GM21528 (cell line): Measurements from ENCODE around the gene SLC66A3.

ENCODE experiments used
- ATAC-seq: cut with Tn5 transposase; IDR thresholded peaks from one replicate; pipeline ENCODE4 v1.9.1; 2021; ENCODE audit warnings: mild to moderate bottlenecking, moderate library complexity; ENCODE audit not compliant: unreplicated experiment, low FRiP score

Gene SLC66A3

DNA sequence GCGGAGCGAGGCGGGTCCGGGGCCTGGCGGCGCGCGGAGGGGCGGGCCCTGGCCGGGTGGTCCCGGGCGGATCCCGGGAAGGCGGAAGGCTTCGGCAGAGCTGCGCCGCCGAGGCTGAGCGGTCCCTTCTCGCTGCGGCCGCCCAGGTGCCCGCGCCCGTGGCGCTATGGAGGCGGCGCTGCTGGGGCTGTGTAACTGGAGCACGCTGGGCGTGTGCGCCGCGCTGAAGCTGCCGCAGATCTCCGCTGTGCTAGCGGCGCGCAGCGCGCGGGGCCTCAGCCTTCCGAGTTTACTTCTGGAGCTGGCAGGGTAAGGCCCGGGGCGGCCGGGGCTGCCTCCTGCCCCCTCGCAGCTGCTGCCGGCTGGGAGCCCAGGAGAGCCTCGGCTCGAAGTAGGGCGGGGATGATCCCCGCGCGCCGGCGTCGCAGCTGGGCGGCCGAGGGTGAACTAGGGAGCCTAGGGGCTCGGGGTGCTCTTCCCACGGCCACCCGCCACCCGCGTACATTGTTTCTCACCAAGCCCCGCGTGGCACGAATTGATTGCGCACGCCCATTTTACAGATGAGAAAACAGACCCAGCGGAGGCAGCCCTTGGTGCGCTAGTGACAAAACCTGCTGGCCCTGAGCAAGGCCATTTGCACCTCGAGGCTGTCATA, at the start of gene SLC66A3:
Gene SLC66A3, plus strand, starts transcription at position 87 of the 655 bp plus-strand sequence. Its CDS starts 80 bp downstream, at position 167.
- peak; percentile 82 for ATAC-seq

DNA sequence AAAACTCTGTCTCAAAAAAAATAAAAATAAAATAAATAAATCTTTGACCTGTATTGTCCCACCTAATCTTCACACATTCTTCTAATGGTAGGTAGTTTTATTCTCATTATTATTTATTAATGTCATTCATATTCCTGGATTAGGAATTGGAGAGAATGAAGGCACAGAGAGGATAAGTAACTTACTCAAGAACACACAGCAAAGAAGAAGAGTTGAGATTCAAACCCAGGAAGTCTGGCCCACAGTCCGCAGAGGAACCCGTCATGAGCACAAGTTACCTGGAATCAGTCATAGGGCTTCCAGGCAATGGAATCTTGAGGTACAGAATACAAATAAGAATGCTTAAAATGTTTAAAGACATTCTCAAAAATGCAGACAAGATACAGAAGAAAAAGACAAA, 46.3 kb upstream of the SLC66A3 start:
- ATAC-seq, result no peak

DNA sequence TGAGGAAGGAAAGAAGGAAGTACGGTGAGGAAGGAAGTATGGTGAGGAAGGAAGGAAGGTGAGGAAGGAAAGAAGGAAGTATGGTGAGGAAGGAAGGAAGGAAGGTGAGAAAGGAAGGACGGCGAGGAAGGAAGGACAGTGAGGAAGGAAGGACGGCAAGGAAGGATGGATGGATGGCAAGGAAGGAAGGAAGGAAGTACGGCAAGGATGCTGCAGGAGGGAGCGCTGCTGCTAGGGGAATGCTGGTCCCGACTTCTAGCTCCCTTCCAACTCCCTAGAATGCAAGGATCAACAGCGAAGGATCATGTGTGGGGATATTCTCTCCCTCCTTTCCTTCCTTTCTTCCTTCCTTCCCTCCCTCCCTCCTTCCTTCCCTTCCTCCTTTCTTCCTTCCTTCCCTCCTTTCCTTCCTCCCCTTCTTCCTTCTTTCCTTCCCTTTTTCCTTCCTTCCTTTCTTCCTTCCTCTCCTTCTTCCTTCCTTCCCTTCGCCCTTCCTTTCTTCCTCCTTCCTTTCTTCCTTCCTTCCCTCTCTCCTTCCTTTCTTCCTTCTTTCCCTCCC, 42.3 kb upstream of the SLC66A3 start:
- ATAC-seq, result no peak

DNA sequence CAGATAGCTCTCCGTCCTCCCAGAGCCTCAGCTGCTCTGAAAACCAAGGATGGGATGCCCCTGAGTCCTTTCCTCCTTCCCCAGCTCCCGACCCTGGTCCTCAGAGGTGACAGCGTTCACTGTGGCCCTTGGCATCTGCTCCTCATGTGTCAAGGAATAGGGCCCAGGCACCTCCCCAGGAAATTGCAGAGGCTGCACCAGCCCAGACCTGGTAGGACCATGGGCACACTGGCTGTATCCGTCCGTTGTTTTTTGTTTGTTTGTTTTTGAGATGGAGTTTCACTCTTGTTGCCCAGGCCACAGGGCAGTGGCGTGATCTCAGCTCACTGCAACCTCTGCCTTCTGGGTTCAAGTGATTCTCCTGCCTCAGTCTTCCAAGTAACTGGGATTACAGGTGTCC, 37.5 kb upstream of the SLC66A3 start:
- no peak for ATAC-seq

DNA sequence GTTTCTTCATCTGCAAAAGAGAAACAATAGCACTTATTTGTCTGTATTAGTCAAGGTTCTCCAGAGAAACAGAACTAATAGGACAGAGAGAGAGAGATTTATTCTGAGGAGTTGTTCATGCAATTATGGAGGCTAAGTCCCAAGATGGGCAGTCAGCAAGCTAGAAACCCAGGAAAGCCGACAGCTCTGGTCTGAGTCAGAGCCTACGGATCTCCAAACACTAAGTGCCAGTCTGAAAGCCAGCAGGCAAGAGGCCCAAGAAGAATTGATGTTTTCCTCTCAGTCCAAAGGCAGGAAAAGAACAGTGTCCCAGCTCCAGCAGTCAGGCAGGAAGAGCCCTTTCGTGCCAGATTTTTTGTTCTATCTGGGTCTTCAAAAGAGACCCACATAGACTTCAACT, 36.5 kb upstream of the SLC66A3 start:
- no peak for ATAC-seq

DNA sequence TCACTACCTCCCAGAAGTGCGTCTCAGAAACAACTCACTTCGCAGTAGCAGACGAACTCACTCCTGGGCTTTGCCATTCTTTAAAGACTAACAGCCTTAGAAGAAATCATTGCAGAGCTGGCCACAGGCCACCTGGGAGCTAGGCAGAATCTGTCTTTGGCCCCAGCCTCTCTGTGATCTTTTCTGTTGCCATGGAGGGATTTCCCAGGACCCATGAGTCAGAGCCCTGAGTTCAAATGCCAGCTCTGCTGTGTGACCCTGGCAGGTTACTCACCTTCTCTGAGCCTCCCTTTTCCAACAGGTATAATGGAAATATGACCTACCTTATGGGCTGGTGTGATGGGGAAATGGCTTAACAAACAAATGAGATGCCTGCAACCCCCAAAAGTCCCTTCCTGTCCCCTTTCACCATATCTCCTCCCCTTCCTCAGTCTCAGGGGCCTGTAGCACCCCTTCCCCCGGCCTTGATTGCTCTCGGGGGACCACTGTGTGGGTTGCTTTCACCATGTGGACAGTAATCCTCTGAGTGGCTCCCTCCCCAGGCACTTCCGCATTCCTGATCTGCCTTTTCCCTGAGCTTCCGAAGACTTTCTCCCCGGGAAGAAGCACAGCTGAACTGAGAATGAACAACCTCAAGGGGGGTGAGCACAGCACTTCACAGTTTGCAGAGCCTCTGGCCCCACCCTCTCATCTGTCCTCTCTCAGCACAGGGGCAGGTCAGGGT, 34.0 kb upstream of the SLC66A3 start:
- no peak for ATAC-seq

DNA sequence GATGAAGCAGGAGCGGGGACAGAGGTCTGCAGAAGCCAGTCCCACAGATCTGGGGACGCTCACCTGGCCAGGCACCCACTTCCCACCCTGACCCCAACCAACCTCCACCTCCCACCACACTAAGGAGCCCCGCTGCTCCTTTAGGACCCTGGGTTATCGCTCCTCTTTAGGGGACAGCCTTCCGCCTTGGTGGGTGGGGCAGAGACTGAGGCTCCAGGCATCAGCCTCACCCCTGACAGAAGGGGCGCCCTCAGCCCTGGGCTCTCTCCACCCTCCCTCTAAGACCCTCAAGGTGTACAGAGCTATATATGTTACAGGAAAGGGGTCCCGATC, 33.5 kb upstream of the SLC66A3 start:
- no peak for ATAC-seq

DNA sequence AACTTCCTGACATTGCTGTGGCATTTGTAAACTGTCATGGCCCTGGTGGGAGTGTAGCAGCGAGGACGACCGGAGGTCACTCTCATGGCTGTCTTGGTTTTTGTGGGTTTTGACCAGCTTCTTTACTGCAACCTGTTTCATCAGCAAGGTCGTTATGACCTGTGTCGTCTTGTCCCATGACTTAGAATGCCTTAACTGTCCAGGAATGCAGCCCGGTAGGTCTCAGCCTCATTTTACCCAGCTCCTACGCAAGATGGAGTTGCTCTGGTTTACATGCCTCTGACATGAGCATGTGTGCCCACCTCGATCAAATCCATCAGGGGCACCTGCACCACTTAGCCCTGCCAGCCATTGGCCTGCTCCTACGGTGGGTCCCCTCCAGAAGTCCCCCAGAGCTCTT, 32.9 kb upstream of the SLC66A3 start:
- no peak for ATAC-seq

DNA sequence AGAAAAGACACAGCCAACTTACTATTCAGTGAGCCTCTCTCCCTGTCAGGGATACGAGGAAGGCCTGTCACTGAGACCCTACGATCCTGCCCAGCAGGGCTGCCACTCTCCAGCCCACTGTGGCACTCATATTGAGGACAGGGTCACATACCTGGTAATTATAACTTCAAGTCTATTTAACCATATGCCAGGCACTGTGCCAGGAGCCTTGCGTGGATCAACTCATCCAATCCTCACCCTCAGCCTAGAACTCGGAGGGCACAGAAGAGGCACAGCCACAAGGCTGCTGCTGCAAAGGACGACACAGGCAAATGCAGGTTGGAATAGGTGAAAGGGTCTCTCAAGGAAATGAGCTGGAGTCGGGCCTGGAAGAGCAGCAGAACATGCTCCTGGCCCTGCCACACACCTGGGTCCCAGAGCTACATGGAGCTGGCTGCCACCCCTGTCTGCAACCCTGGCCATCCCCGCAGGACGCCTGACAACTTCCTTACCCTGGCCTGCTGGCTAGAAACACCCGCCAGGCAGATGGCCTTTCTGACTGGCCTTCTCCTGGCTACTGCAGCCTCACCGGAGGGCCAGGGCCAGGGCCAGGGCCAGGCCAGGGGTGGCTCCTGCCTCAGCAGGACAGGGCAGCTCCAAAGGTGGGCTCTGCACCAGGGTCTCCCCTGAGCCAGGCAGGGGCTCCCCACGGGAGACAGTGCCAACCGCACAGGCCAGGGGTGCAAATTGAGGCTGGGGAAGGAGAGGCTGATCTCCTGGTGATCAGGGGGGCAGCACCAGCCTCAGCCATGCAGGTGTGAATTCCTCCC, 32.1 kb upstream of the SLC66A3 start:
- ATAC-seq, result no peak

DNA sequence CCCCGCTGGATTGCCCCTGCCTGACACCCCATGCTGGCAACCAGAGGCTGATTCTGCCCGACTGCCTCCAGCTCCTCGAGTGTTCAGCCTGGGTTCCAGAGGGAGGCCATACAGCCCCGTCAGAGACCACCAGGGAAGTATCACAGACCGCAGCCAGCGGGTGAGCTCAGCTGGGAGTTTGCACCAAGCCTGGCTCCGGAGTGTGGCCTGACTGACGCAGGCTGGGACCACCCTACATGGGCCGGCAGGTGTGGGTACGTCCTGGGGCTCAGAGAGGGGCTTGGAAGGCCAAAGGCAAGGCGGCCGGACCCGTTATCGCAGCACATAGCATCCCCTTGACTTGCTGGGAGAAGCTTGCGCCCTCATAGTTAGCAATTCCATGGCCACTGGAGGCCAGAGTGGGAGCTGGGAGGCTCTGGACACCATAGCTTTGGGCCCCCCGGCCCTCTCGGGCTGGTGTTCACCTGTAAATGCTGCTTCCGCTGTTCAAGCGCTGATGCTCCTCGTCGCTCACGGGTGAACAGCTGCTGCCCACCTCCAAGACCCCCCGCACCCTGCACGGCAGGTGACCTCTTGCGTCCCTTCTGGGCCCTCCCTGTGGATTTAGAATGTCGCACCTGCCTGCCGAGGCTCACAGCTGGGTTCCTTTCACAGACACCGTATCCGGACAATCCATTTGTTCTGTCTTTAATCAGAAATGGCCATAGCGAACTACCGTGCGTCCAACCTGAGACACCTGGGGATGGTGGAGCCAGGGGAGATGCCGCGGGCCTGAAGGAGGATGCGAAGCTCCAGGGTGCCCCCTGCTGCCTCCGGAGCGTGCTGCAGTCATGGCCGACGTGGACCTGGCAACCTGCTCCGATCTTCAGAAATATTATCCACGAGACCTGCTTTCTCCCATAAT, 31.2 kb upstream of the SLC66A3 start:
- no peak for ATAC-seq

DNA sequence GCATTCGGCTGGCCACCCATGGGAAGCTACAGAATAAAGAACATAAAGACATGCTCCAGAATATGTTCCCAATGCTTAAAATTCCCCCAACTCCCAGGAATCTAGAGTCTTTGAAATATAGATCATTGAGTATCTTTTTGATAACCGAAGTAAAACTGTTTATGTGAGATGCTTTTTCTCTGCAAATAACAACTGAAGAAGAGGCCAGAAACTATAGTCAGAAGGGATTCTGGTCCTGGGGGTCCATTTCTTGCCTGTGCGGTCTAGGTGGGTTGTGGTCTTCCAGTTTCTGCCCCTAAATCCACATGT, 30.6 kb upstream of the SLC66A3 start:
- no peak for ATAC-seq

DNA sequence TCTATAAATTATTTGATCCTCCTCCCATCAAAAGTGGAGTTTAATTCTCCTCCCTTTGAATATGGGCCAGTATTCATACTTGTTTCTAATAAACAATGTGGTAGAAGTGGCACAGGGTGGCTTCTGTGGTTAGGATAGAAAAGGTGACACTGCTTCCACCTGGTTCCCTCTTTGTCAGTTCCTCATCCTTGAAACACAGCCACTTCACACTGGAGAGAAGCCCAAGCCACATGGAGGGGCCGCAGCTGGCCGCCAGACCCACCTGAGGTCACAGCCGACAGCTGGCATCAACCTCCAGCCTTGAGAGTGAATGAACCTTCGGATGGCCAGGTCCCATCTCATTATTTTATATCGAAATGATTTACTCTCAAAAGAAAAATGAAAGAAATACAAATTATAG, 27.5 kb upstream of the SLC66A3 start:
- no peak for ATAC-seq

DNA sequence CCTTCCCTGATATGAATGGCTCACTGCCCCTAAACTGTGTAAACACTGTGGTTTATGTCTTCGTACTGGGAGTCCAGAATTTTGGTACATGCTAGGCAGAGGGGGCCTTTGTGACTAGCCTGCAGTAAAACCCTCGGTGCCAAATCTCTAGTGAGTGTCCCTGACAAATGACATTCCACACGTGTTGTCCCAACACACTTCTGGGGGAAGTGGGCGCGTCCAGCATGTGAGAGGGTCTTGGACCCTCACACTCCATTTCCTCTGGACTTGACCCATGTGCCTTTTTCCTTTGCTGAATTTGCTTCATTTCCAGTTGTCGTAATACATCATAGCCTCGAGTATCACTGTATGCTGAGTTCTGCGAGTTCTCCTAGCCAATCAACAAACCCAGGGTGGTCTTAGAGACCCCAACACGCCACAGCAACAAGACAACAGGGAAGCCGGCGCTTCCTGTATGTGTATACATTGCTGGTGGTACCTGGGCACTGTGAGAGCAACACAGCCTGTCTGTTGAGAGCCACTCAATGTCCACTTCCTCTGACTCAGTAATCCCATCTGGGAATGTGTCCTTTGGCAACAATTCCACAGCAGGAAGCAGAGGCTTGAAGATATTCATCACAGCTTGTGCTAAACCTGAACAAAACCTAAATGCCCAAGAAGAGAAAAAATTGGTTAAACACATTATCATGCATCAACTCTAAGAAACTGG, 26.9 kb upstream of the SLC66A3 start:
- ATAC-seq, result no peak

DNA sequence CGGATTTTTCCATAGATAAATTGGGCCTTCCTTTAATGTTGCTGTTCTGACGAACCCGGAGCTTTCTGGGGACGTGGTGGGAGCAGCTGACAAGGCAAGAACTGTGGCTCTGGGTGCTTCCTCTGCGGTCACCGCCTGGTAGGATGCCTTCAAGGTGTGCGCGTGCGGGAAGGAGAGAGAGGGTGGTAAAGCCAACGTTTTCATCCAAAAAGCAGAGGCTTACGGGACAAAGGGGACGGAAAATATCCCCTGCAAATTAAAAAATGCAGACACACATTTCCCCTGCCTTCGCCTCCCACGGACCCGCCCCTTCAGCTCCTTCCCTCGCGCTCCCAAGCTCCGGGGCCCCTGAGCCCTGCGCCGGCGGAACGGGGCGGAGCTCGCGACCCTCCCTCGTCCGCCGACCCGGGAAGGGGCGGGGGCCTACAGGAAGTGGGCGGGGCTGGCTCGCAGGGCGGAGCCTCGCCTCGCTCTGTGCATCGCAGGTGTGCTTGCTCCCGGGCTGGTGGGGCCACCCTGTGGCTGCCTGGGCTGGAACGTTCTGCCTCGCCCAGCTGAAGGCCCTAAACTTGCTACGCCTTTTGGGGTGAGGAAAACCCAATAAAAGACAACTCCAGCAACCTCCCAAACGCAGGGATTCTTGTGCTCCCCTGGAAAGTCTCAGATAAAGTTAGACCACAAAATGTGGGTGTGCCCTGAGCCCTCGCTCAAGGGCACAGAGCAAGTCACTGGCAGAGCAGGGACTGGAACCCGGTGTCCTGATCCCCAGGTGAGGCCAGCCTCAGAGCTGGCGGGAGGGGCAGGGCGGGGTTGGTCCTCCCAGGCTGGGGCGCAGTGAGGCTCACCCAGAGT, 25.4 kb upstream of the SLC66A3 start:
- ATAC-seq, result peak; percentile 70

DNA sequence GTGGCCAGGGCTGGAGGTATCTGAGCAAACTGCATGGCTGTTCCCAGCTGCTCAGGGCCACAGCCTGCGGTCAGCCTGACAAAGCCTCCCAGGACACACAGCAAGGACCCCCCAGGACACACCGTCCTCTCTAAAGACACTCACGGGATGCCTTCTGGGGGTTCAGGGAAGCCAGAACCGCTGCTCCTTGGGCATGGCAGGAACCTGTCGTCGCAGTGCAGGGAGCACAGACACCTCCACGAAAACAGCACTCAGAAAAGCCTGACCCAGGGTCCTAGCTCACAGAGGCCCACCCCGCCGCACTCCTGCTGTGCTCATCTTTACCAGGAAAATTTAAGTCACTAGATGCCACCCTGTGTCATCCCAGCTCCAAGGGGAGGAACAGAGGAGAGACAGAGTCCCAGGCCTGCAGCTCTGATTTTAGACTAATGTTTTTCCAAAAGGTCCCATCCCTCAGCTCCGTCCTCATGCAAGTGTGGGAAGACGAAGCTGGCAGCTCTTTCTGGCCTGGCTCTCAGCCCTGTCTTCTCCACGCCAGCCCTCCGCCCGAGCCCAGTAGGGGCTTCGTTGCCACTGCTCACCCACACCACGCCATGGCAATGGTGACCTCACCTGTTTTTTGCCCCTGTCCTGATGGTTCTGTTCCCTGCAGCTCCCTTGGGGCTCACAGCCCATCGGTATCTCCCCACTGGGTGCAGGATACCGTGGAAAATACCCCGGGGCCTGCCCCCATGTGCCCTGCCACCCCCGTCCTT, 23.9 kb upstream of the SLC66A3 start:
- no peak for ATAC-seq

DNA sequence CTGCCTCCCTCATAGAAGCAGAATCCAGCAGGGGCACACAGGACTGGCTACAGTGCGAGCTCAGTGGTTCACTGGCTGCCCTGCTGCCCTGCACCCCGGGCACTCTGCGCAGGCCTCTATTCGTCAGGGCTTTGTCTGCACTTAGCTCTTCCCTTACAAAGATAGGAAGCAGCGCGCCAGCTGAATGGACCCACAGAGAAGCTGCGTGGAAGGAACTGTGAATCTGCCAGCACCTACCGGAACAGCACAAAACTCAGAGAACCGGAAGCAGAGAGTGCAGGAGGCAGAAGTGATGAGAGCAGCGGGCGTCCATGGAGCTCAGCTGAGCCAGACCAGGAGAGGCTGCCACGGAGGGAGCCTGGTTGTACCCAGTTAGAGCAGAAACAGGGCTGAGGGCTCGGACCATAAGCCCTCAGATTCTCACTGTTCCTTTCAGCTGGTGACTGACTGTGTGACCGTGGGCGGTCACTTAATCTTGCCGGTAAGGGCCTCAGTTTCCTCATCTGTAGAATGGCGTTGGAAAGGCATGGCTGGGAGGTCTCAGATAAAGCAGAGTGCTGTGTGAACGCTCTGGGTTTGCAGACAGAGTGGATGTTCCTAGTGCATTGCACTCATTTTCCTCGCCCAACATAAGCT, 23.1 kb upstream of the SLC66A3 start:
- ATAC-seq, result no peak

DNA sequence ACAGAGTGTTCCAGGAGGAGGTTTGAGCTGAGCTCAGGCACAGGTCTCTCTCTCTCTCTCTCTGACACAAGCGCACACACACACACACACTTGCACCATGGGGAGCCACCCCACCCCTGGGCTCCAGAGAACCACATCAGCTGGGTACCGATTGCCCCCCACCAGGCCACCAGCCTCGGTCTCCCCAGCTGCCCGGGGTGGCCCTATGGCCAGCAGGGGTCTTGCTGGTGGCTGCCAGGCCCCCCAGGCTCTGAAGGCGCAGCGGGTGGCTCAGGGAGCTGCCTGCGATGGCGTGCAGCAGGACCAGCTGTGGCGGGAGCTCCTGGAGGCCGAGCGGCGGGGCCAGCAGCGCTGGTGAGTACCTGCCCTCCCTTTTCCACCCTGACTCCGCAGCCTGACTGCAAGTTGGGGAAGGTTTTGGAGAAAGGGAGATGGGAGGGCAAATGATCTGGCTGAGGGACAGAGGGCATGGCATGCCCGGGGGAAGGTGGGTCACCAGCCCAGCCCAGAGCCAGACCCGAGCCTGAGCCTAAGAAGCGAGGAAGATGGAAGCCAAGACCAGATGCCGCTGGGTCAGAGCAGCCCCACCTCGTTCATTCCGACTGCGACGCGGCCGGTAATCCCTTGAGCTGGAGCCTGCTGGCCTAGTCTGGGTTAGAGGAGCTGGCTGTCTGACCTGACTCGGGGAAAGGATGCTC, 21.9 kb upstream of the SLC66A3 start:
- ATAC-seq, result no peak
